Tibial nerve (tissue), 4 donors: ENCODE results near the gene ZNF366. TPM values are rescaled to one million over a fixed set of nuclear protein-coding genes. Genes with fewer than 3 reads are reported as not detected.

Experiments used
- DNase-seq, 2 donors: peaks; one replicate each; pipeline ENCODE4 v3.0.0-alpha.2; 2019; ENCODE audit warnings: low spot score in 2 of 2
- H3K27ac ChIP-seq, 4 donors: fragments of 200-600 bp; sonication (generic) in 3 of 4; one replicate each; pipeline ENCODE4 v1.5.1; 2017 to 2019; ENCODE audit warnings: mild to moderate bottlenecking in 1 of 4
- H3K27me3 ChIP-seq, 2 donors: fragments of 200-600 bp; sonication (generic) in 1 of 2; one replicate each; pipeline versions ENCODE4 v1.5.1 to v1.6.0; 2017 to 2019
- H3K36me3 ChIP-seq, 3 donors: fragments of 200-600 bp; sonication (generic); one replicate each; pipeline ENCODE4 v1.5.1; 2018 to 2019
- H3K4me1 ChIP-seq, 4 donors: fragments of 200-600 bp; sonication (generic) in 3 of 4; one replicate each; pipeline ENCODE4 v1.5.1; 2017 to 2019
- H3K4me3 ChIP-seq, 4 donors: fragments of 200-600 bp; sonication (generic) in 3 of 4; one replicate each; pipeline ENCODE4 v1.5.1; 2017 to 2019; ENCODE audit warnings: mild to moderate bottlenecking in 1 of 4, moderate library complexity in 1 of 4
- H3K9me3 ChIP-seq, 4 donors: fragments of 200-600 bp; sonication (generic) in 3 of 4; one replicate each; pipeline ENCODE4 v1.5.1; 2017 to 2019
- EP300 ChIP-seq, 2 donors: sonication (generic); formaldehyde crosslinking; IDR thresholded peaks; one replicate each; pipeline ENCODE4 v1.6.1; 2017; ENCODE audit warnings: antibody characterized with exemption in 2 of 2, mild to moderate bottlenecking in 1 of 2
- POLR2A ChIP-seq, 2 donors: fragments of 450-650 bp; IDR thresholded peaks; one replicate each; pipeline ENCODE4 v1.6.1; 2017; ENCODE audit warnings: antibody characterized with exemption in 2 of 2, mild to moderate bottlenecking in 2 of 2, moderate library complexity in 2 of 2
- WGBS, 2 donors: methylation state at CpG; one replicate each; pipeline ENCODE4 v1.1.5; 2018; 5-methylcytosine and 5-hydroxymethylcytosine counted together
- total RNA-seq, 4 donors: library from RNA; depleted of rRNA; stranded (reverse); fragments of >200 nt; gene quantifications; one replicate each; pipeline ENCODE4 v1.1.0, GENCODE V29; 2016
- TF ChIP-seq, protein P1 (sequence below), 5 experiments: fragments of 200-600 bp in 3 of 5; fragments of 450-650 bp in 2 of 5; sonication (generic) in 3 of 5; IDR thresholded peaks; one replicate each; pipeline ENCODE4 v1.5.1; 2016 to 2019; ENCODE audit warnings: antibody characterized with exemption in 5 of 5, mild to moderate bottlenecking in 3 of 5, moderate library complexity in 2 of 5

The ZNF366 gene
- total RNA-seq, 4 donors from 2014 or later: 3.3 to 10.6 (median 5.2) TPM

DNA sequence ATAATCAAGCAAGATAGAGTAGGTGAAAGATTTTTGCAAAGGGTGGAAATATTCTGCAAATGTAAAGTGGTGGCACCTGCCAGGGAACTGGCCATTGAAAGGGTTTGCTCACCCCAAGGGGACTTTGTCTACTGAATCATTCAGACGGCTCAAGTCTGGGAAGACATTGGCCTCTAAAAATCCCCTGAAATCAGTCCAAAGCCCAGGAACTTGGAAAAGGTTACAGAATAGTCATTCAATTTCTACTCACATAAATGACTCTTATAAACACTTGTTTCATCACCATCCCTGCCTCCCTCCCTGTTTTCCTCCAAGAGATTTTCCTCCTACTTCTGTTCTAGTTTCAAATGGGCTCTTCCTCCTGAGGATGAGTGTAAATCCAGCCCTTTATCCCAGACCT, 28.5 kb downstream of the ZNF366 start:
- no peak for DNase-seq
- 14 to 17% methylated on average over 1 of the region's 1 CpG for WGBS, 2 donors
- Histone ChIP-seq H3K9me3 (no peaks in the 10 kb centered on the region), H3K36me3 (no peaks in the 10 kb centered on the region), H3K27ac (no peak overlapping the region), H3K4me3 (no peak overlapping the region), H3K27me3 (no peaks in the 10 kb centered on the region), H3K4me1 (no peaks in the 10 kb centered on the region)
- TF ChIP-seq EP300 (IDR thresholded peaks at IDR 0.05) (no peak), POLR2A (IDR thresholded peaks at IDR 0.05) (no peak)
- TF ChIP-seq, protein P1, sequence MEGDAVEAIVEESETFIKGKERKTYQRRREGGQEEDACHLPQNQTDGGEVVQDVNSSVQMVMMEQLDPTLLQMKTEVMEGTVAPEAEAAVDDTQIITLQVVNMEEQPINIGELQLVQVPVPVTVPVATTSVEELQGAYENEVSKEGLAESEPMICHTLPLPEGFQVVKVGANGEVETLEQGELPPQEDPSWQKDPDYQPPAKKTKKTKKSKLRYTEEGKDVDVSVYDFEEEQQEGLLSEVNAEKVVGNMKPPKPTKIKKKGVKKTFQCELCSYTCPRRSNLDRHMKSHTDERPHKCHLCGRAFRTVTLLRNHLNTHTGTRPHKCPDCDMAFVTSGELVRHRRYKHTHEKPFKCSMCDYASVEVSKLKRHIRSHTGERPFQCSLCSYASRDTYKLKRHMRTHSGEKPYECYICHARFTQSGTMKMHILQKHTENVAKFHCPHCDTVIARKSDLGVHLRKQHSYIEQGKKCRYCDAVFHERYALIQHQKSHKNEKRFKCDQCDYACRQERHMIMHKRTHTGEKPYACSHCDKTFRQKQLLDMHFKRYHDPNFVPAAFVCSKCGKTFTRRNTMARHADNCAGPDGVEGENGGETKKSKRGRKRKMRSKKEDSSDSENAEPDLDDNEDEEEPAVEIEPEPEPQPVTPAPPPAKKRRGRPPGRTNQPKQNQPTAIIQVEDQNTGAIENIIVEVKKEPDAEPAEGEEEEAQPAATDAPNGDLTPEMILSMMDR (IDR thresholded peaks at IDR 0.05): no peak

DNA sequence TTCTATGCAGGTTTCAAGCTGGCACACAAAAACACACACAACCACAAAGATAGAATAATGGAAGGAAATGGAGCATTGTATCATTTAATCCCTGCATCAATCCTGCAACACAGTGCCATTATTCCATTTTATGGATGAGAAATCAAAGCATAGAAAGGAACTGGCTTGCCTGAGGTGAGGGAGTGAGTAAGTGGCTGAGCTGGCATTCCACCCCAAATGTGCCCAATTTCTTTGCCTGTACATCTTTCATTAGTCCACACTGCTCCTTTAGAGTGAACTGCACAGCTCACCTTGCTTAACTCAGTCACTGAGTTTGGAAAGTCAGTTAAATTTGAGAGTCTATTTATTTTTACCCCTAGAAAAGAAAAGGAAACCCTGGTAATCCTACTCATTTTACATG, 28.9 kb downstream of the ZNF366 start:
- TF ChIP-seq EP300 (IDR thresholded peaks at IDR 0.05): no peak
- no peak for TF ChIP-seq POLR2A (IDR thresholded peaks at IDR 0.05)
- TF ChIP-seq, protein P1 (IDR thresholded peaks at IDR 0.05): no peak
- Histone ChIP-seq H3K4me1 (no peaks in the 10 kb centered on the region), H3K9me3 (no peaks in the 10 kb centered on the region), H3K4me3 (no peak overlapping the region), H3K27ac (no peak overlapping the region), H3K27me3 (no peaks in the 10 kb centered on the region), H3K36me3 (no peaks in the 10 kb centered on the region)
- no peak for DNase-seq

DNA sequence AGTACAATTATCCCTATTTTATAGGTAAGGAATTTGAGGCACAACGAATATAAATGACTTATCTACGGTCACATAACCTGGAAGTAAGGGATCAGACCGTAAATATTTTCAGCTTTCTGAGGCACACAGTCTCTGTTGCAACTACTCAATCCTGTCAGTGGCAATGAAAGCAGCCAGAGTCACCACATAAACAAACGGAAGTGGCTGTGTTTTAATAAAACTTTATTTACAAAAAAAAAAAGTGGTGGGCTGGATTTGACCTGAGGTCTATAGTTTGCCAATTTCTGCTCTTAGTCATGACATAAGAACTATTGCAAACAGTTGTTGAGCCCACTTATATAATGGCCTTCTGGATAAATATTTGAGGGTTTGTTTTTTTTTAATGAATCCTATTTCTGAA, 29.6 kb downstream of the ZNF366 start:
- WGBS, 2 donors: 86 to 91% methylated on average over 4 of the region's 4 CpGs
- no peaks in the 10 kb centered on the region for H3K27me3 ChIP-seq
- no peak for DNase-seq
- H3K4me3 ChIP-seq: no peak overlapping the region
- H3K27ac ChIP-seq: no peak overlapping the region
- H3K4me1 ChIP-seq: peaks cover 0 to 2% (median 0%) of the 10 kb centered on the region in 4 donors
- no peaks in the 10 kb centered on the region for H3K9me3 ChIP-seq
- TF ChIP-seq, protein P1 (IDR thresholded peaks at IDR 0.05): no peak
- TF ChIP-seq POLR2A (IDR thresholded peaks at IDR 0.05): no peak
- no peak for TF ChIP-seq EP300 (IDR thresholded peaks at IDR 0.05)
- H3K36me3 ChIP-seq: no peaks in the 10 kb centered on the region

DNA sequence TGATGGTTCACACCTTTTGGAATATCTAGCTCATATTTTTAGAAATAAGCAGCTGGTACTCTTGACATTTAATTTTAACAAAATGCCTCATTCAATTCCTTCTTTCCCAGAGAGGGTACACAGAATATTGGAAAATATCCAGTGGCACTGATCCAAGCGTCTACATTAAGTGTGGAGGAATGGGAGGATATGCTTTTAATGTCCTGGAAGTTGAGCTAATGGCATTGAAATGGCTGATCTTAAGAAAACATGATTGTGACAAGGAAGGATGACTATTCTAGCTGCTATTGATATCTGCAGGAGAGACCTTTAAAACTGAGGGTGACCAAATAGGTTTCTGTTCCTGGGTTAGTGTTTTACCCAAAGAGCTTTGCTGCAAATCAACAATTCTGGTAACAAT, 30.0 kb downstream of the ZNF366 start:
- Histone ChIP-seq H3K9me3 (no peaks in the 10 kb centered on the region), H3K4me1 (peaks cover 0 to 4% (median 0%) of the 10 kb centered on the region in 4 donors), H3K27me3 (no peaks in the 10 kb centered on the region), H3K4me3 (no peak overlapping the region), H3K27ac (no peak overlapping the region), H3K36me3 (no peaks in the 10 kb centered on the region)
- WGBS, 2 donors: 43 to 60% methylated on average over 1 of the region's 1 CpG
- TF ChIP-seq EP300 (IDR thresholded peaks at IDR 0.05): no peak
- TF ChIP-seq, protein P1 (IDR thresholded peaks at IDR 0.05): no peak
- no peak for TF ChIP-seq POLR2A (IDR thresholded peaks at IDR 0.05)
- DNase-seq: no peak

DNA sequence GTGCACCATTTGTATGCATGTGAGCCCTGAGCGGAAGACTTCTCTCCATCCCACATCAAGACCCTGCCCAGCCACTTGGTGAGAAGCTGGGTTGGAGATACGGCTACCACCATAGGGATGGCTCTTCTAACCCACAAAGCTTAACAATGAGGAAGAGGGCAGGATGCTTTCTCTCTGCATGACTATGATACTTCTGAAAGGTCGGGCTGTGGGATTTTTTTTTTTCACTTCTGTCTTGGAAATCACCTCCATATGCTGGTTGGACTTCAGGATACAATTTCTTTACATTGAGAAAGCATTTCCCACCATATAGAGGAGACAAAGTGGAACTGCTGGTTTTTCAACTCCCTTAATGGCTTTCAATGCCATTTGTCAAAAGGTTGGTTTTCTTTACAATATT, 30.5 kb downstream of the ZNF366 start:
- TF ChIP-seq POLR2A (IDR thresholded peaks at IDR 0.05): no peak
- no peak for TF ChIP-seq EP300 (IDR thresholded peaks at IDR 0.05)
- TF ChIP-seq, protein P1 (IDR thresholded peaks at IDR 0.05): no peak
- Histone ChIP-seq H3K4me3 (no peak overlapping the region), H3K9me3 (no peaks in the 10 kb centered on the region), H3K27me3 (no peaks in the 10 kb centered on the region), H3K4me1 (peaks cover 0 to 4% (median 0%) of the 10 kb centered on the region in 4 donors), H3K27ac (no peak overlapping the region), H3K36me3 (no peaks in the 10 kb centered on the region)
- DNase-seq: no peak
- 89% methylated on average over 3 of the region's 3 CpGs for WGBS, 2 donors
